ENCODE results near the gene SFMBT2. TPM values are rescaled to one million over a fixed set of nuclear protein-coding genes. Genes with fewer than 3 reads are reported as not detected.
A peak's percentile ranks its signal among the peaks of the same experiment; 100 is the strongest.

The SFMBT2 gene
- total and polyA plus RNA-seq, 2 of the 13 experiments (the other 11 are each of a cell fraction or from before 2014, with no cell fraction given), result 0.01 to 0.02 TPM

DNA sequence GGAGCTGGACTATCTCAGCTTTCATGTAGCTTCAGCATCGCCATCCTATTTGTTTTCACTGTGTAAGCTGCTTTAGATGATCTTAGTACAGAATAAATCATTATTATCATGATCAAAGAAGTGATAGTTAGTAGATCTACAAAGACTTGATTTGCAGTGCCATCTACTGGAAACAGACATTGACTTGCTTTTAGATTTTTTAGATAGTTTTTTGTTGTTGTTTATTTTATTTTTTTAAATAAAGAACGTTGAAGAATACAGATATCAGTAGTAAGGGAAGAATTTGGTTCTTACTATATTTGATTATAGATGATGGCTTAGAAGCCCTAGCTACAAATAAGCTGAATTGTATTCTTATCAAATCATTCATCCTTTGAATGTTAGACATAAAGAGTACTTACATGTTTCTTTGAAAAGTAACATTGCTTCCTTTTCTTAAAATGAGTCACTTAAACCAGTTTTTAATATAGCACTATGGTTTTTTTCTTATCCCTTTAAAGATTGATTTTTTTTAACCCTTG is 6.3 kb upstream of the SFMBT2 start:
- CTCF ChIA-PET (ENCODE audit: low intra/inter-chr PET ratio, low total read pairs), result interaction anchor here (0.9 to 1.0 kb wide), 3 partner anchors 296 to 748 kb away, joined by 3 read pairs; no protein-coding TSS in a partner anchor
- no peak for FAIRE-seq
- BruUV-seq (replicated peaks), result no TSS peak
- Histone ChIP-seq H4K20me1 (ENCODE audit: insufficient read depth, low read length) (no peaks in the 10 kb centered on the region), H3K9me3 (ENCODE audit: low read length) (no peaks in the 10 kb centered on the region), H3K36me3 (replicated peaks in 1 of 2; ENCODE audit: control insufficient read depth in 1 of 2, insufficient read depth in 2 of 2, low read length in 2 of 2) (no peaks in the 10 kb centered on the region), H3K79me2 (ENCODE audit: insufficient read depth, low read length) (no peaks in the 10 kb centered on the region), H3K4me1 (ENCODE audit: insufficient read depth, low read length) (no peaks in the 10 kb centered on the region), H3K27ac (ENCODE audit: extremely low read length, insufficient read depth, low read length) (no peak overlapping the region), H3K27me3 (ENCODE audit: control insufficient read depth in 1 of 2, insufficient read depth in 2 of 2, low read length in 2 of 2) (peaks cover 1 to 9% of the 10 kb centered on the region in 2 experiments; a peak in 1 of 5 replicates), H3K4me3 (replicated peaks in 1 of 3; ENCODE audit: insufficient read depth in 1 of 3, low read depth in 2 of 3, low read length in 3 of 3) (no peak overlapping the region), H3K4me2 (ENCODE audit: low read depth, low read length) (no peak overlapping the region), H2AFZ (ENCODE audit: low read length) (no peak overlapping the region), H3K9ac (ENCODE audit: insufficient read depth, low read depth, low read length) (no peak overlapping the region)
- WGBS (ENCODE audit: low lambda C conversion rate), result 0% methylated on average over 2 of the region's 2 CpGs
- no peak for TF ChIP-seq ARID2 (CRISPR knock-in tag; IDR thresholded peaks at IDR 0.05; ENCODE audit: borderline replicate concordance)
- TF ChIP-seq TAF15 (IDR thresholded peaks at IDR 0.05; ENCODE audit: low read depth, low read length, poor library complexity, severe bottlenecking), result no peak
- TF ChIP-seq ZNF253 (CRISPR knock-in tag; IDR thresholded peaks at IDR 0.05; ENCODE audit: borderline replicate concordance), result no peak
- TF ChIP-seq, protein P1, sequence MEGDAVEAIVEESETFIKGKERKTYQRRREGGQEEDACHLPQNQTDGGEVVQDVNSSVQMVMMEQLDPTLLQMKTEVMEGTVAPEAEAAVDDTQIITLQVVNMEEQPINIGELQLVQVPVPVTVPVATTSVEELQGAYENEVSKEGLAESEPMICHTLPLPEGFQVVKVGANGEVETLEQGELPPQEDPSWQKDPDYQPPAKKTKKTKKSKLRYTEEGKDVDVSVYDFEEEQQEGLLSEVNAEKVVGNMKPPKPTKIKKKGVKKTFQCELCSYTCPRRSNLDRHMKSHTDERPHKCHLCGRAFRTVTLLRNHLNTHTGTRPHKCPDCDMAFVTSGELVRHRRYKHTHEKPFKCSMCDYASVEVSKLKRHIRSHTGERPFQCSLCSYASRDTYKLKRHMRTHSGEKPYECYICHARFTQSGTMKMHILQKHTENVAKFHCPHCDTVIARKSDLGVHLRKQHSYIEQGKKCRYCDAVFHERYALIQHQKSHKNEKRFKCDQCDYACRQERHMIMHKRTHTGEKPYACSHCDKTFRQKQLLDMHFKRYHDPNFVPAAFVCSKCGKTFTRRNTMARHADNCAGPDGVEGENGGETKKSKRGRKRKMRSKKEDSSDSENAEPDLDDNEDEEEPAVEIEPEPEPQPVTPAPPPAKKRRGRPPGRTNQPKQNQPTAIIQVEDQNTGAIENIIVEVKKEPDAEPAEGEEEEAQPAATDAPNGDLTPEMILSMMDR (CRISPR knock-in tag; IDR thresholded peaks at IDR 0.05), result peak; percentile 38
- TF ChIP-seq STAG1 (CRISPR knock-in tag; IDR thresholded peaks at IDR 0.05), result peak; percentile 54; the same call in 1 of the 2 replicates
- TF ChIP-seq SP4 (CRISPR knock-in tag; IDR thresholded peaks at IDR 0.05), result no peak
- in situ Hi-C loops (cut with HindIII; ENCODE audit: extremely low pct_ligation_motif_present, low pct_unique_long_range_greater_than_20kb) (loop anchor here (10.0 kb wide), 1 partner anchor 502 kb away; no protein-coding TSS in a partner anchor), intact Hi-C loops (cut with micrococcal nuclease; ENCODE audit: unreplicated experiment) (loop anchor here (1.0 to 5.0 kb wide), 4 partner anchors 85 to 575 kb away; no protein-coding TSS in a partner anchor)
- no peak for ATAC-seq
- POLR2A ChIA-PET, result no interaction called here
- DNase-seq (ENCODE audit: low spot score), result no peak

All from HepG2 (cell line).